ENCODE measurements around the gene RIPPLY2.

The RIPPLY2 gene

GRCh38 chr6:83854766-83855165 lies 1.6 kb downstream of the RIPPLY2 start:
- DNase-seq (ENCODE audit: insufficient read length, low spot score) (no peak), FAIRE-seq (no peak)
- TF ChIP-seq POLR2AphosphoS5 (IDR thresholded peaks at IDR 0.05; ENCODE audit: low read depth, low read length) (no peak), PAX5 (IDR thresholded peaks at IDR 0.05; ENCODE audit: insufficient read depth, low read length, severe bottlenecking) (no peak), TAF1 (IDR thresholded peaks at IDR 0.05; ENCODE audit: low read depth, low read length) (no peak), POU2F2 (IDR thresholded peaks at IDR 0.05; ENCODE audit: low read depth, low read length) (no peak), SPI1 (IDR thresholded peaks at IDR 0.05; ENCODE audit: low read depth, low read length) (no peak), POLR2A (IDR thresholded peaks at IDR 0.05; ENCODE audit: low read depth, low read length) (no peak)

DNA sequence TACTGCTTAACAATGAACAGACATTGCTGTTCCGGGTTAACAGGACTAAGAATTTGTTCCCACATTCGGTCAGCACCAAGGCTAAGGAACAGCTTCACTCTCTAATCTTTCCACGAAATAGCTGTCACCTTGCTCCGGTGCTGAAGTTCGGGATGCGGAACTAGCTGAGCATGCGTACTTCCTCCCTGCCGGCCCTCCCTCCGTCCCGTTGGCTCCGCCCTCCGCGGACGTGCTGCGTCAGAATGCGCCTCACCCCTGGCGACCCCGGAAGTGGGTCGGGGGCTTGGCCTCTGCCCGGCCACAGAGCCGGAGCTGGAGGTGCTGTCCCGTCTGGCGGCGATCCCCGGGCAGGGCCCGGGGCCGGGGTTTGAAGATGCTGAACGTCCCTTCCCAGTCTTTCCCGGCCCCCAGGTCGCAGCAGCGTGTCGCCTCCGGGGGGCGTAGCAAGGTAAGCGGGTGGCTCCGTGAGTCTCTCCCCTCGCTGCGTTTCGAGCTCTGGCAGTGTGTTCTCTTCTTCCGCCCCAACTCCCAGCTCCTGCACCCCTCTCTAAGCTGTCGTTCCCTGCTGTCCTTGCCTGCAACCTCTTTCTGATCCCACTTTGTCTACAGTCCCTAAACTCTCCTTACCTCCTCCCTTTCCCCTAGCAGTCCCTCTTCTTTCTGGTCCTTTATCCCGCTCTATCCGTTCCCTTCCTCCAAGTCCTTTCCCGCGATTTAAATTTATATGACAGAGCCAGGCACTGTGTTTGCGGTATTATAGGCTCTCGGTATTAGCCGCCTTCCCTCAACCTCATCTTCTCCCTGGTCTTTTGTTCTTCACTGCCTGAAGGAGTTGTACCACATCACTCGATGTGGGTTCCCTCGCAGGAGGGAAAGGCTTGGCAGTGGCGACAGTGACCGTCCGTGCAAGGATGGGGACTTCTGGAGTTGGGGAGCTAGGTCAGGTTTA lies 6.5 kb downstream of the RIPPLY2 start, which contains the start of gene CYB5R4:
Gene CYB5R4 (plus strand): TSS at position 280 of the 949 bp plus-strand sequence. CDS start 94 bp downstream, at position 374.
- FAIRE-seq (peak; percentile 99), DNase-seq (ENCODE audit: insufficient read length, low spot score) (peak; percentile 83)
- TF ChIP-seq POU2F2 (IDR thresholded peaks at IDR 0.05; ENCODE audit: low read depth, low read length) (peak; percentile 86), SPI1 (IDR thresholded peaks at IDR 0.05; ENCODE audit: low read depth, low read length) (peak; percentile 47; the same call in 1 of the 2 replicates), POLR2A (IDR thresholded peaks at IDR 0.05; ENCODE audit: low read depth, low read length) (peak; percentile 92), PAX5 (IDR thresholded peaks at IDR 0.05; ENCODE audit: insufficient read depth, low read length, severe bottlenecking) (no peak), POLR2AphosphoS5 (IDR thresholded peaks at IDR 0.05; ENCODE audit: low read depth, low read length) (peak; percentile 82), TAF1 (IDR thresholded peaks at IDR 0.05; ENCODE audit: low read depth, low read length) (peak; percentile 64)

- DNase-seq (ENCODE audit: insufficient read length, low spot score), result no peak
- no peak for FAIRE-seq
- no peak for TF ChIP-seq POLR2A (IDR thresholded peaks at IDR 0.05; ENCODE audit: low read depth, low read length)
These were observed 7.2 kb downstream of the RIPPLY2 start for GRCh38 chr6:83860359-83860755.

DNA sequence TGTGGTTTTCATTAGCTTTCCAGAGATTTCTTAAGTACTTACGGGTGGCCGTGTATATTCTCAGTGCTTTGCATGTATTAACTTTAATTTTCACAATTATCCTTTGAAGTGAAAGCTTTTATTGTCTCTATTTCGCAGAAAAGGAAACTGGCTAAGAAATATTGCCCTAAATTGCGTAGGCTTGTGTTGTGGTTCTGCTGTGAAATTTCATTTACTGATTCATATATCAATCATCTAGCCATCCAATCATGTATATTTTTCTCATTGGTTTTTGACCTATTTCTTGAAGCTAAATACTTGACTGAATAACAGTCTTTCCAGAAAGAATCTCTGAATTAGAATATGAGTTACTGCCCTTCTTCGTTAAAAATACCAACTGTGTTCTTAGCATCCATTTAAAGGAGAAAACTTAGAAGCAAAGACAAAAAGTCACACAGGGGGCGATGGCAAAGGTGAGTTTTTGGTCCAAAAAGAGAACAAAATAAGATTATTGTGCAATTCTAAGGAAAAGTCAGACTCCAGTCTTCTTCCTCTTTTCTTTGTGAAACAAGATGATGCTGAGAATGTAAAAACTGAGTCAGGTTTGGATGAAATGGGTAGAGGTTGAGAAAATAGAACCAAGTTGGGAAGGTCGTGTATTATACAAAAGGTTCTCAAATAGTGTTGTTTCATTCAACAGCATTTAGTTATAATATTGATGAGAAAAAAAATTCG lies 7.8 kb downstream of the RIPPLY2 start:
- DNase-seq (ENCODE audit: insufficient read length, low spot score) (no peak), FAIRE-seq (no peak)
- TF ChIP-seq TAF1 (IDR thresholded peaks at IDR 0.05; ENCODE audit: low read depth, low read length) (no peak), PAX5 (IDR thresholded peaks at IDR 0.05; ENCODE audit: insufficient read depth, low read length, severe bottlenecking) (no peak), POLR2AphosphoS5 (IDR thresholded peaks at IDR 0.05; ENCODE audit: low read depth, low read length) (no peak), POU2F2 (IDR thresholded peaks at IDR 0.05; ENCODE audit: low read depth, low read length) (no peak), POLR2A (IDR thresholded peaks at IDR 0.05; ENCODE audit: low read depth, low read length) (no peak), SPI1 (IDR thresholded peaks at IDR 0.05; ENCODE audit: low read depth, low read length) (no peak)

DNA sequence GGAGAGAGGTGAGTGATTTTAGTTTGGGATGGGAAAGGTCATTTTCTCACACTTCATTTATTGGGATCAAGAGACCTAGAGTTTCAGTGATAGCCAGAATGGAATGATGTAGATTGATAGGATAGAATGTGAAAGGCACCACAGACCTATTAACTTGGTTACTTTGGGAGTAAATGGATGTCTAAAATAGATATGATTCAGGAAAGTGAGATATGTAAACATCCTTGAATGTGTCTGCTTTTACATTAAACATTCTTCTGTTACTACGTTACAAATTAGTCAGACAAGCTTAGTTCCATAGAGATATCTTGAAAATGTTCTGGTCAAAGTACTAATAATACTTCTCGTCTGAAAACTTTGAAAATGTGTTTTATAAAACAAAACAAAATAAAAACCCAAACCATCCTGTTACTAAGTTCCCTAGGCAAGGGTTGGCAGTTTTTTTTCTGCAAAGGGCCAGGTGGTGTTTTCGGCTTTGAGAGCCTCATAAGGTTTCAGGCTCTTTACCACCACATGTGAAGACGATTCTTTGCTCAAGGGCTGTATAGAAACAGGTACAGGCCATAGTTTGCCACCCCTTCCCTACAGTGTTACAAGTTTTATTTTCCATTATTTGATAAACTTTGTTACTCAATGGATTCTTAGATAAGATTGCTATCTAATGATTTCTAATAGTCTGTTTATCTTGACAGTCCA lies 9.8 kb downstream of the RIPPLY2 start:
- DNase-seq (ENCODE audit: insufficient read length, low spot score), result no peak
- no peak for TF ChIP-seq POLR2AphosphoS5 (IDR thresholded peaks at IDR 0.05; ENCODE audit: low read depth, low read length)
- TF ChIP-seq POU2F2 (IDR thresholded peaks at IDR 0.05; ENCODE audit: low read depth, low read length), result no peak
- no peak for TF ChIP-seq PAX5 (IDR thresholded peaks at IDR 0.05; ENCODE audit: insufficient read depth, low read length, severe bottlenecking)
- no peak for TF ChIP-seq TAF1 (IDR thresholded peaks at IDR 0.05; ENCODE audit: low read depth, low read length)
- TF ChIP-seq SPI1 (IDR thresholded peaks at IDR 0.05; ENCODE audit: low read depth, low read length), result no peak
- TF ChIP-seq POLR2A (IDR thresholded peaks at IDR 0.05; ENCODE audit: low read depth, low read length), result no peak
- no peak for FAIRE-seq

DNA sequence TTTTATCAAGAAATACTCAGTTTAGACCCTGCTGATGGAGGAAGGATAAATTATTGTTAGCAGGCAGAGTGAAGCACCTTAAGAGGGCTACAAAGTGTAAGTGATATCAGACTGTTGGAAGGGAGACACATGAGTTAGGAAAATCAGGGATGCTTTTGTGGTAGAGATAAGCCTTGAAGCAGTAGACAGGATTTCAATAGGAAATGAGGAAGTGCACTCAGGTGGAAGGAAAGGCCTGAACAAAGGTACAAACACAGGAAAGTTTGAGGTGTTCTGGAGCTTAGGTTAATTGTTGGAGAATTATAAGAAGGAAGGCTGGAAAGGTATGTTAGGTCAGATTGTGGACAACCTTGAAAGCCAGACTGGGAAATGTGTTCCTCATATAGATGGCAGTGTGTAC lies 13.9 kb downstream of the RIPPLY2 start:
- TF ChIP-seq POLR2A (IDR thresholded peaks at IDR 0.05; ENCODE audit: low read depth, low read length) (no peak), SPI1 (IDR thresholded peaks at IDR 0.05; ENCODE audit: low read depth, low read length) (peak; percentile 58)
- no peak for FAIRE-seq

GRCh38 chr6:83867527-83868161 lies 14.5 kb downstream of the RIPPLY2 start:
- TF ChIP-seq POU2F2 (IDR thresholded peaks at IDR 0.05; ENCODE audit: low read depth, low read length) (no peak; the same call in 1 of the 2 replicates), TAF1 (IDR thresholded peaks at IDR 0.05; ENCODE audit: low read depth, low read length) (no peak), POLR2A (IDR thresholded peaks at IDR 0.05; ENCODE audit: low read depth, low read length) (no peak), POLR2AphosphoS5 (IDR thresholded peaks at IDR 0.05; ENCODE audit: low read depth, low read length) (no peak), SPI1 (IDR thresholded peaks at IDR 0.05; ENCODE audit: low read depth, low read length) (no peak), PAX5 (IDR thresholded peaks at IDR 0.05; ENCODE audit: insufficient read depth, low read length, severe bottlenecking) (no peak)
- no peak for DNase-seq (ENCODE audit: insufficient read length, low spot score)
- no peak for FAIRE-seq

More for the DNA sequence above, 13.9 kb downstream of the RIPPLY2 start:
- DNase-seq (ENCODE audit: insufficient read length, low spot score), result no peak

- no peak for DNase-seq (ENCODE audit: insufficient read length, low spot score)
- no peak for TF ChIP-seq POLR2A (IDR thresholded peaks at IDR 0.05; ENCODE audit: low read depth, low read length)
- TF ChIP-seq SPI1 (IDR thresholded peaks at IDR 0.05; ENCODE audit: low read depth, low read length), result no peak
- no peak for TF ChIP-seq POU2F2 (IDR thresholded peaks at IDR 0.05; ENCODE audit: low read depth, low read length)
- no peak for TF ChIP-seq PAX5 (IDR thresholded peaks at IDR 0.05; ENCODE audit: insufficient read depth, low read length, severe bottlenecking)
- TF ChIP-seq TAF1 (IDR thresholded peaks at IDR 0.05; ENCODE audit: low read depth, low read length), result no peak
- TF ChIP-seq POLR2AphosphoS5 (IDR thresholded peaks at IDR 0.05; ENCODE audit: low read depth, low read length), result no peak
- no peak for FAIRE-seq
These were observed 15.5 kb downstream of the RIPPLY2 start for GRCh38 chr6:83868639-83869038.

GRCh38 chr6:83870649-83871048 lies 17.5 kb downstream of the RIPPLY2 start:
- DNase-seq (ENCODE audit: insufficient read length, low spot score), result no peak
- FAIRE-seq, result no peak
- TF ChIP-seq PAX5 (IDR thresholded peaks at IDR 0.05; ENCODE audit: insufficient read depth, low read length, severe bottlenecking) (no peak), TAF1 (IDR thresholded peaks at IDR 0.05; ENCODE audit: low read depth, low read length) (no peak), SPI1 (IDR thresholded peaks at IDR 0.05; ENCODE audit: low read depth, low read length) (no peak), POU2F2 (IDR thresholded peaks at IDR 0.05; ENCODE audit: low read depth, low read length) (no peak), POLR2AphosphoS5 (IDR thresholded peaks at IDR 0.05; ENCODE audit: low read depth, low read length) (no peak), POLR2A (IDR thresholded peaks at IDR 0.05; ENCODE audit: low read depth, low read length) (no peak)
